HT1080 (cell line): ENCODE results near the gene ACIN1. TPM values are rescaled to one million over a fixed set of nuclear protein-coding genes. Genes with fewer than 3 reads are reported as not detected.

Experiments used
- DNase-seq: peaks from one replicate; pipeline ENCODE4 v3.0.0-alpha.2; 2015; ENCODE audit warnings: low read depth
- polyA plus RNA-seq, 2 experiments: library from polyadenylated mRNA; depleted of rRNA; stranded (reverse); fragments of >200 nt; gene quantifications; 2 replicates each; pipeline ENCODE4 v1.2.3, GENCODE V29; 2015
- total RNA-seq: library from RNA; depleted of rRNA; stranded (reverse); fragments of >200 nt; shearing (Covaris generic); gene quantifications from 2 replicates; pipeline ENCODE4 v1.2.3, GENCODE V29; 2014; rRNA removed

Gene ACIN1, protein sequence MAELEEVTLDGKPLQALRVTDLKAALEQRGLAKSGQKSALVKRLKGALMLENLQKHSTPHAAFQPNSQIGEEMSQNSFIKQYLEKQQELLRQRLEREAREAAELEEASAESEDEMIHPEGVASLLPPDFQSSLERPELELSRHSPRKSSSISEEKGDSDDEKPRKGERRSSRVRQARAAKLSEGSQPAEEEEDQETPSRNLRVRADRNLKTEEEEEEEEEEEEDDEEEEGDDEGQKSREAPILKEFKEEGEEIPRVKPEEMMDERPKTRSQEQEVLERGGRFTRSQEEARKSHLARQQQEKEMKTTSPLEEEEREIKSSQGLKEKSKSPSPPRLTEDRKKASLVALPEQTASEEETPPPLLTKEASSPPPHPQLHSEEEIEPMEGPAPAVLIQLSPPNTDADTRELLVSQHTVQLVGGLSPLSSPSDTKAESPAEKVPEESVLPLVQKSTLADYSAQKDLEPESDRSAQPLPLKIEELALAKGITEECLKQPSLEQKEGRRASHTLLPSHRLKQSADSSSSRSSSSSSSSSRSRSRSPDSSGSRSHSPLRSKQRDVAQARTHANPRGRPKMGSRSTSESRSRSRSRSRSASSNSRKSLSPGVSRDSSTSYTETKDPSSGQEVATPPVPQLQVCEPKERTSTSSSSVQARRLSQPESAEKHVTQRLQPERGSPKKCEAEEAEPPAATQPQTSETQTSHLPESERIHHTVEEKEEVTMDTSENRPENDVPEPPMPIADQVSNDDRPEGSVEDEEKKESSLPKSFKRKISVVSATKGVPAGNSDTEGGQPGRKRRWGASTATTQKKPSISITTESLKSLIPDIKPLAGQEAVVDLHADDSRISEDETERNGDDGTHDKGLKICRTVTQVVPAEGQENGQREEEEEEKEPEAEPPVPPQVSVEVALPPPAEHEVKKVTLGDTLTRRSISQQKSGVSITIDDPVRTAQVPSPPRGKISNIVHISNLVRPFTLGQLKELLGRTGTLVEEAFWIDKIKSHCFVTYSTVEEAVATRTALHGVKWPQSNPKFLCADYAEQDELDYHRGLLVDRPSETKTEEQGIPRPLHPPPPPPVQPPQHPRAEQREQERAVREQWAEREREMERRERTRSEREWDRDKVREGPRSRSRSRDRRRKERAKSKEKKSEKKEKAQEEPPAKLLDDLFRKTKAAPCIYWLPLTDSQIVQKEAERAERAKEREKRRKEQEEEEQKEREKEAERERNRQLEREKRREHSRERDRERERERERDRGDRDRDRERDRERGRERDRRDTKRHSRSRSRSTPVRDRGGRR
- total RNA-seq: 78.0 and 89.7 TPM in 2 replicates
- 57.1 and 59.9 TPM in 2 replicates for polyA plus RNA-seq (2015; cell fraction: cytosol; rRNA removed)
- 442 and 517 TPM in 2 replicates for polyA plus RNA-seq (2015; cell fraction: nucleus; rRNA removed)

DNA sequence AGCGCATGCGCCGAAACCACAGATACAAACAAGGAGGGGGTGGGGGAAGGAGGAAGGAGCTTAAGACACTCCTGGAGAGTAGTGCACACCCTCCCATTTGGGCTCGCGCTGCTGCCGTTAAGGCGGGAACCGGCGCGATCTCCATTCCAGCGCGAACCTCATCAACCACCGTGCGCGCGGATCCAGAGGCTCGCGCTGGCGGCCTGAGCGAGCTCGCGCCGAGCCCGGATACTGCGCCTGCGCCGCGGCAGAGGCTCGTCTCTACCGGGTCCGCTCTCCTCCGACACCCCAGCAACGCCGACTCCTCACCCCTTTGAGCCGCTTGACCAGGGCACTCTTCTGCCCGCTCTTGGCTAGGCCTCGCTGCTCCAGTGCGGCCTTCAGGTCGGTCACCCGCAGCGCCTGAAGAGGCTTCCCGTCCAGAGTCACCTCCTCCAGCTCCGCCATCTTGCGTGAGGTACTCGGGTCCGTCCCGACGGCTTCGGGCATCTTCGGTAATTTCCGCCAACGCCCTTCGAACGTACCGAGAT, at the start of gene ACIN1:
Gene ACIN1, minus strand, starts transcription at position 471 of the 530 bp plus-strand sequence. Its CDS starts 24 bp downstream, at position 447.
- peak; percentile 80 for DNase-seq

DNA sequence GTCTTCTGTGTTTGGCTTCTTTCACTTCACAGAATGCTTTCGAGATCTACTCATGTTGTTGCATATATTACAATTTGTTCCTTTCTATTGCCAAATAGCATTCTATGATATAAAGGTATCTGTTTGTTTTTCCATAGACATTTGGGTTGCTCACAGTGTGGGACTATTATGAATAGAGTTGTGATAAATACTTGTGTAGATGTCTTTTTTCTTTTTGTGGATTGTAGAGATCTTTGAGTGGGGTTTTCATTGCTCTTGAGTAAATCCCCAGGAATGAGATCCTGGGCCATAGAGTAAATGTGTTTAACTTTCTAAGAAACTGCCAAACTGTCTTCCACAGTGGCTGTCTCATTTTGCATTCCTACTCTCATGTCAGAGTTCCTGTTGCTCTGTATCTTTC, 49.0 kb upstream of the ACIN1 start:
- no peak for DNase-seq

GRCh38 chr14:23142826-23143225, 47.9 kb upstream of the ACIN1 start:
- DNase-seq: no peak

- no peak for DNase-seq
These were observed 46.9 kb upstream of the ACIN1 start for GRCh38 chr14:23141706-23142444.

DNA sequence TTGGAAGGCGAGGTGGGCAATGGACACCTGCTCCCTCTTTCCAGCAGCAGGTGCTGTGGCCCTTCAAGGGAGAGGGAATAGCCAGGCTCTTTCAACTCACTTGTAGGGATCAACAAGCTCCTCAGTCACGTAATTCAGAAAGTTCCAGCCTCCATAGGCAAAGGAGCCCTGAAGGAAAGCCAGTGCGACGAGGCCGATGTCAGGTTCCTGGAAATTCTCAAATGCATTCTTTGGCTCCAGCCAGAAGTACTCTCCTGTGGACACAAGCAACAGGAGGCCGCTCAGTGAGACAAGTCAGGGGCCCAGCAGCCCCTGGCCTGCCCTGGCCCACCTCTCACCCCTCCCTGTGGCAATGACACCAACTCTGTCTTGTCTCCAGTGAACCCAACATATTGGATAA, 45.4 kb upstream of the ACIN1 start:
- no peak for DNase-seq

DNA sequence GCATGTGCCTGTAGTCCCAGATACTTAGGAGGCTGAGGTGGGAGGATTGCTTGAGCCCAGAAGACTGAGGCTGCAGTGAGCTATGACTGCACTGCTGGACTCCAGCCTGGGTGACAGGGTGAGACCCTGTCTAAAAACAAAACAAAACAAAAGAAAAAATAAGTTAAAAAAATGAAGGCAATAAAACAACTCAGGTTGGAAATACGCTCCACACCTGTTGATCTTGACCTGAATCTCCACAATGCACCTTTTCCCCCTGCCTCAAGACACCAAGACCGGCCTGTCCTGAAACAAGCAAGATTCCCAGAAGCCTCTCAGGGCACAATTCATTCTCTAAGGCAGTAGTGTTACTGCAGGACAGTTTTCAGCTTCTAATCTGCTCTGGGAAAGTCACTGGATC, 44.9 kb upstream of the ACIN1 start:
- no peak for DNase-seq

DNA sequence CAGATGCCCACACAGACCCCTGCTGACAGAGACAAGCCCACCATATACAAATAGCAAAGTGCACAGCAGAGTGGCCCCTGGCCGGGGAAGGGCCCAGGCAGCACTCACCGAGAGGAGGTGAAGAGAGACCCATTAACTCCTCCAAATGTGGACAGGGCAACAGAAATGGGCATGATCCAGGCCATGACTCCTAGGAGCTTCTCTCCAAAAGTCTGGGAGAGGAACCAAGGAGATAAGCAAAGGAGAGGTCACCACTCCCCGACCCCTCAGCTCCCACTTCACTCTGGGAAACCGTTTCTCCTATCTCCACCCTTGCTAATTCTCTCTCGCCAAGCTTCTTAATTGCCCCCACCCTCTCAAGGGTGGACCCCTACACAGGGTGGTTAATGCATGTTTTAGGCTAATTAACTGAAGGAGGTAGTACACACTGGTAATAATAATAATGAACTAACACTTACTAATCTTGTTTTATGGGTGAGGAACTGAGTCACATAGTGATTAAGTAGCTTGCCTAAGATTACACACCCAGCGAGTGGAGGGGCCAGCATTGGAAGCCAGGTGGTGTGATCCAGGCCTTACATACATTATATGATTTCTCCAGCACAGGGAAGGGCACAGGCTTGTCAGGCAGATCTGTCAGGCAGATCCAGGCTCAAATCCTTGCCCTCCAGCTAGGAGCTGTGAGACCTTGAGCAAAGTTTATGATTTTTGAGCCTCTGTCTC, 43.0 kb upstream of the ACIN1 start:
- DNase-seq: no peak

DNA sequence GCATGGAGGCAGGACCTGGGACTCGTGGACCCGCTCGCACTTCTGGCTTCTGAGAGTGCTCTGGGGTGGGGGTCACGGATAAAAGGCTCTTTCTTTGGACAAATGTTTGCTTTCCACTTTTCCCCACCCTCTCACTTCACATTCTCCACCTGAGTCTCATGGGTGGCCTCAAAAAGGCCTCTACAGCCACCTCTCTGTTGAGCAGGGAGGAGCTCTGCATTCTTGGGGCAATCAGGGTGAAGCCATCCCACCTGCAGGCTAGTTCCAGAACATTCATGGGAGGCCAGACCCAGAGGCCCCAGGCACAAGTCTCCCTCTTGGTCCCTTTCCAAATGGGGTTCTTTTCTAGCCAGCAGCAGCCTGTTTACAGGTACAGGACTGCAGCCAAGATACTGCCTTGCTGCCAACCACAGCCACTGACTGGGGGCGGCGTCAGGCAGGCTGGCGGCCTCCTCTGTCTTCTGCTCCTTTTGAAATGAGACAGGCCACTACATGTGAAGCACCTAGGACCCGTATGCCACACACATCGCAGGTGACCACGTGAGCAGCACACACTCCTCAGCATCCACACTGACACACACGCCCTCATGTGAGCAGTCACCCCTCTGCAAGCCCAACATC, 42.4 kb upstream of the ACIN1 start:
- no peak for DNase-seq

GRCh38 chr14:23136566-23137133, 41.7 kb upstream of the ACIN1 start:
- no peak for DNase-seq

DNA sequence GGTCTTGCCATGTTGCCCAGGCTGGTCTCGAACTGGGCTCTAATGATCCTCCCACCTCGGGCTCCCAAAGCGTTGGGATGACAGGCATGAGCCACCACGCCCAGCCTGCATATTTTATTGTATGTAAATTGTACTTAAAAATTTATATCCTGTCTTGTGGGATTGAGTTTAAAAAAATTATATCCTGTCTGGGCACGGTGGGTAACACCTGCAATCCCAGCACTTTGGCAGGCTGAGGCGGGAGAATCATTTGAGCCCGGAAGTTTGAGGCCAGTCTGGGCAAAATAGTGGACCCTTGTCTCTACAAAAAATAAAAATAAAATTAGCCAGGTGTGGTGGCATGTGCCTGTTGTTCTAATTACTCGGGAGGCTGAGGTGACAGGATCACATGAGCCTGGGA, 38.0 kb upstream of the ACIN1 start:
- DNase-seq: no peak

GRCh38 chr14:23131482-23131881, 36.5 kb upstream of the ACIN1 start:
- no peak for DNase-seq

GRCh38 chr14:23130871-23131270, 35.9 kb upstream of the ACIN1 start:
- DNase-seq: no peak

DNA sequence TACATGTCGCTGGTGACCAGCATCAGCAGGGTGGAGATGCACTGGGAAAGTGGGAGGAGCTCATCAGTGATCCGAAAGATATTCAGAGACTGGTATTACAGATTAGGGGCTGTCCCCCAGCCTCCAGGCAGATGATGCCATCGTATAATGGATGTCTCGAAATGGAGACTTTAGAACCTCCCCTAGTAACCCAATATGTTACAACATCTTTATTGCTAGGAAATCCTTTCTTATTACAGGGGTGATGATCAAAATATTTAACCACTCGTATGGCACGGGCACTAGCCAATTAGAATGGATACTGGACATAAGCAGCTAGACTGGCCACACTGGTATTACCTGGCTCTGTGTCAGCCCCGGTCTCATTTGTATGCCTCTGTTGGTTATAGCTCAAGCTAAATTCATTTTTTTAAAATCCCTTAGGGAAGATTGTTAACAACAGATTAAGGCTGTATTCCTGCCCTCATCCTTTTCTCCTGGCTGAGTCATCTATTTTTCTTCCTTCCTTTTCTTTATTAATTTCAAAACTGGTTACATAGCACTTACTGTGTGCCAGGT, 34.9 kb upstream of the ACIN1 start:
- DNase-seq: no peak

DNA sequence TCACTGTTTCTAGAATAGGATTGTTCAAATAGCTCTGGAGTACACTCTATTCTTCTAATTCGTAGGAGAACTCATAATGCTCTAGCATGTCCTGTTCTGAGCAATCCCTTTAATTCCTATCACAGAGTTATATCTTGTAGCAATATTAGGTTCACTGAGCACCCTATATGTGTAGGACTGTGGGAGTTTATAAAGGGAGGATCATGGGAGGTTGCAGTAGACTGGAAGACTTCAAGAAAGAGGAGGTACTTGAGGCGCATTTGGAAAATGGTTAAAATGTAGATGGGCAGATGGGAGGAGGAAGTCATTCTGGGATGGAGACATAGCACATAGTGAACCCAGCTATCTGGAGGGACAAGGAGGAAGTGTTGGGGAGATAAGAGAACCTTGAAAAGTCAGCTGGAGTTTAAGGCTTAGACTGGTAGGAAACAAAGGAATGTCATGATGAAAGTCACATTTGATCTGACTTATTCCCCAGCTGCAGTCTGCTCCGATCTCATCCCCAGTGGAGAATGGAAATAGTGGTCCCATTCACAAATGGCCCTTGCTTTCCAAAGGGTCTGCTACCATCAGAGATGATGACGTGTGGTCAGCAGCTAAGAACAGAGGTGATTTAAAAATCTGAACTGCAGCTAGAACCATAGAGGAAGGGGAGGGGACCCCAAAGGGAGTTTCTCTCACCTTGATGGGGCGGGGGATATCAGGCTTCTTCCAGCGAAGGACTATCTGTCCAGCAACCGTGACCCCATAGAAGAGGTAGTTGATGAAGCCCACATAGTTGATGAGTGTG, 34.2 kb upstream of the ACIN1 start:
- no peak for DNase-seq

DNA sequence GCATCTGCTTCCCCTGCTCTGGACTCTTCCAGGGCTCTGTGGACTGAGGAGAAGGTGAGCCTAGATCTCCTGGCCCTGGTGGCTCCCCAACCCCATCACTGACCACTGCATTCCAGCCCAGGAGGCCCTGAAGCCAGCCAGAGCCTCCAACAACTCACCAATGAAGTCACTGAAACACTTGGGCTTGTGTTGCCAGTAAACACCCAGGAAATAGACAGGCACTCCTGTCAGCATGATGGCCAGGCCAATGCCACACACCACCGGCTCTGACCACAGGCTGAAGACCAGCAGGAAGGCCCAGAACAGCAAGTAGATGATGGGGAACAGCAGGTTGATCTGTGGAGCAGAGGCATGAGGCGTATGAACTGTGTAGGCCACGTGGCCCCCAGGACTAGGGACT, 32.9 kb upstream of the ACIN1 start:
- DNase-seq: no peak

DNA sequence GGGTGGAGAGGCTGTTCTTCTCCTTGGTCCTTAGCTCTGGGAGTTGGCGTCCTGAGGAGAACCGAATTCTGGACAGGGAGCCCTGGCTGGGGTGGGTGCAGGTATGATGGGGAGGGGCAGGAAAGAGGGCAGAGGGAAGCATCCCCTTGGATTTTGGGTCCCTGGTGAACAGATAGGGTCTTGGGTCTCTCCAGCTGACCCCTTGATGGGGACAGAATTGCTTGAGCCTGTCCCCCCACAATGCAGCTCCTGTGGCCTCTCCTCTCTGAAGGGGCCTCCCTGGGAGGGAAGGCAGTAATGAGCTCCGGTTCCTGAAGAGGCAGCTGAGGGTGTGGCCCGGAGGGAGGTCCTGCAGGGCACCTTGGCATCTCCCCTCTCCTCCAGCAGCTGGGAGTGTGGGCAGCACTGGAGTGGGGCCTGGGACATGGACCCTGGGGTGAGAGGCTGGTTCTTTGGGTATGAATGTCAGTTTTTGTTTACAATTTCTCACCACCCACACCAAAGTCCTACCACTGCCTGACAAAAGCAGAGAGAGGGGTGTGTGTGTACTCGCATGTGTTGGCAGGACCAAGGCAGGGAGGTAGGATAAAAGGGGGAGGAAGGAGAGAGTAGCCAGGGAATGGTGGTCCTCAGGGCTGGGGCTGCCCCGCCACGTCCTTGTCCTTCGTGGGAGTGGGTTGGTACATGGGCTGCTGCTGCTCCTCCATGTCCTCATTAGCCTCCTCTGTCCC, 31.8 kb upstream of the ACIN1 start:
- DNase-seq: no peak

DNA sequence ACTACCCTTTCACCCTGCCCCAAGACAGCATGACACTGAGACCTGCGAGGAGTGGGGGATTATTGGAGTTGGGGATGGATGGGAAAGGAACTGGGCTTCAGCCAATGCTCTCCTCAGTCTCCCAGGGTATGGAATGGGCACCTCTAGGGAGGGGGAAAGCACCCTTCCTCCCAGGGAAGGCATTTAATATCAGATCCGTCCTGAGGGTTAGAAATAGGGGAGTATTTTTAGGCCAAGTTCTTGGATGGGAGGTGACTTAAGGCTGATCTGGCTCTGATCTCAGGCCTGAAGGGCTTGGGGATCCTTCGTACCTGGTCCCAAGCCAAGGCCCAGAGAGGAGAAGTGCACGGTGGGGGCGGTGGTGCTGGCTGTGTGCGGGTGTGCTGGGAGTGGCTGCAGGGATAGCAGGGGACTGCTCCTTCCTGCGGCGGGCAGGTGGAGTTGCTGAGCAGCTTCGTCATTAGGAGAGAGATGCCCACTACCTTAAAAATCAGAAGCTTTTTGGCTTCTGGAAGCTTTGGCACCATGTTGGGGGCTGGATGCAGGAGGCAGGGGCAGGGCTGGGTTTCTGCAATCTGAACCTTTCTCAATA, 31.1 kb upstream of the ACIN1 start:
- no peak for DNase-seq
